Left ventricle myocardium inferior (tissue), 1 donor: ENCODE results near the gene MIA. TPM values are rescaled to one million over a fixed set of nuclear protein-coding genes. Genes with fewer than 3 reads are reported as not detected.
"Not testable (repeated sequence)": the region's sequence is repeated elsewhere in the genome, so short reads cannot be mapped to it uniquely, and the experiment has no call there.

Experiments
- DNase-seq: peaks from one replicate; pipeline ENCODE4 v3.0.0-alpha.2; 2020
- H3K27ac ChIP-seq: fragments of 200-600 bp; replicated peaks from 2 replicates; pipeline ENCODE4 v1.8.0; 2021
- H3K27me3 ChIP-seq: fragments of 200-600 bp; 2 replicates; pipeline ENCODE4 v1.8.0; 2021; ENCODE audit warnings: low read depth
- H3K36me3 ChIP-seq: fragments of 200-600 bp; 2 replicates; pipeline ENCODE4 v1.8.0; 2021
- H3K4me1 ChIP-seq: fragments of 200-600 bp; 2 replicates; pipeline ENCODE4 v1.8.0; 2021
- H3K4me3 ChIP-seq: fragments of 200-600 bp; 2 replicates; pipeline ENCODE4 v1.8.0; 2021; ENCODE audit warnings: mild to moderate bottlenecking, moderate library complexity
- H3K9me3 ChIP-seq: fragments of 200-600 bp; replicated peaks from 2 replicates; pipeline ENCODE4 v1.8.0; 2021
- intact Hi-C: fragments of 100-400 bp; cut with micrococcal nuclease; formaldehyde crosslinking; loops from one replicate; pipeline ENCODE4 v1.11.0; 2022
- total RNA-seq: library from RNA; stranded (reverse); fragmentation: NEBNext Ultra II Directional; extraction: Animal tissue kit (Norgen Biotek cat#: 25700); gene quantifications from one replicate; pipeline ENCODE4 v1.2.1, GENCODE V29; 2021
- TF ChIP-seq, protein P1 (sequence below): fragments of 200-600 bp; IDR thresholded peaks from 2 replicates; pipeline ENCODE4 v1.8.0; 2021; ENCODE audit warnings: antibody characterized with exemption, mild to moderate bottlenecking, borderline replicate concordance
- donor health status: DM: no; HTN: yes; CAD: no; lungs with severe emphysema.

Gene MIA
- total RNA-seq, 1 donor from 2014 or later: not detected

DNA sequence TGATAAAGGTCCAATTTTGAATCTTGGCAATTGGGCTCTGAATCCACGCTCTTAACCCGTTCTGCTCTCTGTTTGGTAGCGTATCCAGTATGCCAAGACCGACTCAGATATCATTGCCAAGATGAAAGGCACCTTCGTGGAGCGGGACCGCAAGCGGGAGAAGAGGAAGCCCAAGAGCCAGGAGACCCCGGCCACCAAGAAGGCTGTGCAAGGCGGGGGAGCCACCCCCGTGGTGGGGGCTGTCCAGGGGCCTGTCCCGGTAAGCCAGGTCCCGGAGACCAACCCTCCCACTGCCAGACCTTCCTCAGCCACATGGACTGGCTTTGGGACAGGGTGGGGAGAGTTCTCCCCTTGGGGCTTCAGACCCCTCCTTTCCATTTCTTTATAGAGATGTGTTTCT lies 16.0 kb upstream of the MIA start:
- Histone ChIP-seq H3K27ac (no peak overlapping the region), H3K4me3 (no peak overlapping the region), H3K9me3 (no peaks in the 10 kb centered on the region), H3K27me3 (no peaks in the 10 kb centered on the region), H3K4me1 (peaks cover 19% of the 10 kb centered on the region), H3K36me3 (peaks cover 90% of the 10 kb centered on the region)
- TF ChIP-seq, protein P1, sequence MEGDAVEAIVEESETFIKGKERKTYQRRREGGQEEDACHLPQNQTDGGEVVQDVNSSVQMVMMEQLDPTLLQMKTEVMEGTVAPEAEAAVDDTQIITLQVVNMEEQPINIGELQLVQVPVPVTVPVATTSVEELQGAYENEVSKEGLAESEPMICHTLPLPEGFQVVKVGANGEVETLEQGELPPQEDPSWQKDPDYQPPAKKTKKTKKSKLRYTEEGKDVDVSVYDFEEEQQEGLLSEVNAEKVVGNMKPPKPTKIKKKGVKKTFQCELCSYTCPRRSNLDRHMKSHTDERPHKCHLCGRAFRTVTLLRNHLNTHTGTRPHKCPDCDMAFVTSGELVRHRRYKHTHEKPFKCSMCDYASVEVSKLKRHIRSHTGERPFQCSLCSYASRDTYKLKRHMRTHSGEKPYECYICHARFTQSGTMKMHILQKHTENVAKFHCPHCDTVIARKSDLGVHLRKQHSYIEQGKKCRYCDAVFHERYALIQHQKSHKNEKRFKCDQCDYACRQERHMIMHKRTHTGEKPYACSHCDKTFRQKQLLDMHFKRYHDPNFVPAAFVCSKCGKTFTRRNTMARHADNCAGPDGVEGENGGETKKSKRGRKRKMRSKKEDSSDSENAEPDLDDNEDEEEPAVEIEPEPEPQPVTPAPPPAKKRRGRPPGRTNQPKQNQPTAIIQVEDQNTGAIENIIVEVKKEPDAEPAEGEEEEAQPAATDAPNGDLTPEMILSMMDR: no peak
- intact Hi-C loops: no loop called here
- no peak for DNase-seq

DNA sequence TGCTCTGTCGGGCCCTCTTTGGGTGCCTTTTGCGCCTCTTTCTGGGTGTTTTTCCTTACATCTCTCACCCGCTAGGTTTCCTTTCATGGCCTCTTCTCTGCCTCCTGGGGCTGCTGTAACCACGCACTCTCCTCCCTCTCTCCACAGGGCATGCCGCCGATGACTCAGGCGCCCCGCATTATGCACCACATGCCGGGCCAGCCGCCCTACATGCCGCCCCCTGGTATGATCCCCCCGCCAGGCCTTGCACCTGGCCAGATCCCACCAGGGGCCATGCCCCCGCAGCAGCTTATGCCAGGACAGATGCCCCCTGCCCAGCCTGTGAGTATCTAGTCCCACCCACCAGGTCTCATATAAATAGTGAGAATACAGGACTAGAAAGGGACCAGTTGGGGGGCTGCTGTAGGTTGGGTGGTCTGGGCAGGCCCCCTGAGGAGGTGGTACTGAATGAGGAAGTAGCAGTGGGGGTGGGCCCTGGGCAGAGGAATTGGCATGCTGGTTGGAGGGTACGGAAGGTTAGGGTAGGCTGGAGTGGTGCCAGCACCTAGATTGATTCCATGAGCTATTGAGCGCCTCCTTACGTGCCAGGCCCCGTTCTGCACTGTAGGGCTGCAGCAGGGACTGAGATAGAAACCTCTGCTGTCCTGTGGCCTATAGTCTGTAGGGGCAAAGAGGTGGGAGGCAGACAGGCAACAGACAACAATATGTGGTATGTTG lies 12.4 kb upstream of the MIA start:
- H3K36me3 ChIP-seq: peaks cover 82% of the 10 kb centered on the region
- intact Hi-C loops: no loop called here

DNA sequence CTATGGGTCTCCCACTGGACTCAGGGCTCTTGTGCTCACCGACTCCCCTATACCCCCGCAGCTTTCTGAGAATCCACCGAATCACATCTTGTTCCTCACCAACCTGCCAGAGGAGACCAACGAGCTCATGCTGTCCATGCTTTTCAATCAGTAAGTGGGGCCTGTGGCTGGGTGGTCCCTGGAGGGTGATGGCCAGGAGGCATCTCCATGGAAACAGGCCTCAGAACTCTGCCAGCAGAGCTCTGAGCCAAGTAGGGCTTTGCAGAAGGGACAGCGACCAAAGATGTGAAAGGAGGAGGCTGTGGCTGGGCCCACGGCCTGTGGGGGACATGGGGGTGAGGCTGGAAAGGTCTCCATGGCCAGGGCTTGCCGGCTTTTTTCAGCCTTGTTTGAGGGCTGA lies 11.8 kb upstream of the MIA start:
- Histone ChIP-seq H3K27ac (no peak overlapping the region), H3K36me3 (peaks cover 76% of the 10 kb centered on the region), H3K4me3 (no peak overlapping the region), H3K27me3 (no peaks in the 10 kb centered on the region), H3K4me1 (no peaks in the 10 kb centered on the region), H3K9me3 (no peaks in the 10 kb centered on the region)
- TF ChIP-seq, protein P1: no peak
- DNase-seq: no peak
- intact Hi-C loops: no loop called here

More for the DNA sequence above, 12.4 kb upstream of the MIA start:
- TF ChIP-seq, protein P1: no peak
- no peaks in the 10 kb centered on the region for H3K27me3 ChIP-seq
- DNase-seq: no peak
- H3K27ac ChIP-seq: no peak overlapping the region
- H3K4me3 ChIP-seq: no peak overlapping the region
- H3K9me3 ChIP-seq: no peaks in the 10 kb centered on the region
- H3K4me1 ChIP-seq: no peaks in the 10 kb centered on the region

DNA sequence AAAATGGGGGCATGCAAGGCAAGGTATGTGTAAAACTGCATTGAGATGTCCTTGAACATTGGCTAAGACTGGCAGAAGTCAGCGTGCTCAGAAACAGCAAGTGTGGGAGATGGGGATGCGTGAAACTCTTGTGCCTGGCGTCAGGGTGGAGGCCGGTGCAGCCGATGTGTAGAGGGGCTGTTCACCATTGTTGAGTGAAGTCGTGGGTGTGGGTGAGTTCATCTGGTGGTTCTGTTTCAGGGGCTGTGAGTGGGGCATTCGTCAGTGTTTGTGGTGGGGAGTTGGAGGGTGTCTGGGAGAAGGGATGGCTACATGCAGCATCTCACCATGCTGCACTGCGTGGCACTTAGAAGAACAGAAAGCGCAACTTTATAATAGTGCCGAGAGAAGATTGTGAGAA lies 11.4 kb upstream of the MIA start:
- no peaks in the 10 kb centered on the region for H3K9me3 ChIP-seq
- no peak overlapping the region for H3K4me3 ChIP-seq
- no peak overlapping the region for H3K27ac ChIP-seq
- H3K27me3 ChIP-seq: no peaks in the 10 kb centered on the region
- no peaks in the 10 kb centered on the region for H3K4me1 ChIP-seq
- intact Hi-C loops: no loop called here
- no peak for DNase-seq
- TF ChIP-seq, protein P1: no peak
- H3K36me3 ChIP-seq: peaks cover 71% of the 10 kb centered on the region

DNA sequence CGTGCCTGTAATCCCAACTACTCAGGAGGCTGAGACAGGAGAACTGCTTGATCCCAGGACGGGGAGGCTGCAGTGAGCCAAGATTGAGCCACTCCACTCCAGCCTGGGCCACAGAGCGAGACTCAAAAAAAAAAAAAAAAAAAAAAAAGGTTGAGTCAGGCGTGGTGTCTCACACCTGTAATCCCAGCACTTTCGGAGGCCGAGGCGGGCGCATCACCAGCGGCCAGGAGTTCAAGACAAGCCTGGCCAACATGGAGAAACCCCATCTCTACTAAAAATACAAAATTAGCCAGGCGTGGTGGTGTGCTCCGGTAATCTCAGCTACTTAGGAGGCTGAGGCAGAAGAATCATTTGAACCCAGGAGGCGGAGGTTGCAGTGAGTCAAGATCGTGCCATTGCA lies 8.9 kb upstream of the MIA start:
- DNase-seq, H3K27ac ChIP-seq, H3K9me3 ChIP-seq, H3K4me1 ChIP-seq, H3K27me3 ChIP-seq, intact Hi-C loops, H3K4me3 ChIP-seq: not testable (repeated sequence)
- peaks cover 49% of the 10 kb centered on the region for H3K36me3 ChIP-seq

DNA sequence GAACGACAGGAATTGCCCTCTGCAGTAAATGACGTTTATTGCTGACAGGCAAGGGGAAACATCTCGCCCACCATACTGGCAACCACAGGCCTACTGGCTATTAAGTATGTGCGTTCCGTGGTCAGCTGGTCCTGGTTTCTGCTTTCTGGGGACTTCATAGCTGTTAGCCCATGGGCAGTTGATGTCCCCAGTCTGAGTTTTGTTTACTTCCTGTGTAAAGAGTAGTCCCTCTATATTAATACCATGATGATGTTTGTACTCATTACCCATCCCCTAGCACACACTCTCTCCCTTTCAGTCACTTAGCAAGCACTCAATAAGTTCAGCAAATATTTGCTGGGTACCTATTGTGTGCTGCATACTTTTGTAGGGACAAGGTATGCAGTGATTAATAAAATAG lies 6.5 kb upstream of the MIA start:
- no peaks in the 10 kb centered on the region for H3K9me3 ChIP-seq

DNA sequence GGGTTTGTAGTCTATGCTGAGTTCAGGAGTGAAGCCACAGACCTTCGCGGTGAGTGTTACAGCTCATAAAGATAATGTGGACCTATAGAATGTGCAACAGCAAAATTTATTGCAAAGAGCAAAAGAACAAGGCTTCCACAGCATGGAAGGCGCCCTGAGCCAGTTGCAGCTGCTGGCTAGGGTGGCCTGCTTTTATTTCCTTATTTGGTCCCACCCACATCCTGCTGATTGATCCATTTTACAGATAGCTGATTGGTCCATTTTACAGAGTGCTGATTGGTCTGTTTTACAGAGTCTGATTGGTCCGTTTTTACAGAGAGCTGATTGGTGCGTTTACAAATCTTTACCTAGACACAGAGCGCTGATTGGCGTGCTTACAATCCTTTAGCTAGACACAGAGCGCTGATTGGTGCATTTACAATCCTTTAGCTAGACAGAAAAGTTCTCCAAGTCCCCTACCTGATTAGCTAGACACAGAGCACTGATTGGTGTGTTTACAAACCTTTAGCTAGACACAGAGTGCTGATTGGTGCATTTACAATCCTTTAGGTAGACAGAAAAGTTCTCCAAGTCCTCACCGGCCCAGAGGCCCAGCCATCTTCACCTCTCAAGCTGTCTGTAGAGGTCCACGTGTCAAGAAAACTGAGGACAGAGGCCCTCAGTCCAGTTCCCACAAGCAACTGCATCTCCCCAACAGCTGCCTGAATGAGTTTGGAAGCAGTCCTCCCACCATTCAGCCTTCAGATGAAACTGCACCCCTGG lies 4.0 kb upstream of the MIA start:
- H3K27ac ChIP-seq, H3K36me3 ChIP-seq, H3K9me3 ChIP-seq, H3K4me3 ChIP-seq, H3K27me3 ChIP-seq, H3K4me1 ChIP-seq, DNase-seq, intact Hi-C loops: not testable (repeated sequence)

More for the DNA sequence above, 6.5 kb upstream of the MIA start:
- H3K36me3 ChIP-seq: peaks cover 24% of the 10 kb centered on the region
- intact Hi-C loops: no loop called here
- no peak overlapping the region for H3K27ac ChIP-seq
- TF ChIP-seq, protein P1: no peak
- DNase-seq: no peak
- H3K4me3 ChIP-seq: no peak overlapping the region
- no peaks in the 10 kb centered on the region for H3K27me3 ChIP-seq
- no peaks in the 10 kb centered on the region for H3K4me1 ChIP-seq
